HG03342 (cell line): ENCODE data around the gene TLE1.
"Not testable (repeated sequence)": the region's sequence is repeated elsewhere in the genome, so short reads cannot be mapped to it uniquely, and the experiment has no call there.

Experiments
- ATAC-seq: cut with Tn5 transposase; IDR thresholded peaks from one replicate; pipeline ENCODE4 v1.9.1; 2021; ENCODE audit warnings: mild to moderate bottlenecking, moderate library complexity; ENCODE audit not compliant: unreplicated experiment

TLE1 gene

GRCh38 chr9:81623778-81624177 lies 65.6 kb downstream of the TLE1 start:
- no peak for ATAC-seq

- ATAC-seq, result no peak
Observed at GRCh38 chr9:81622471-81623255, 66.7 kb downstream of the TLE1 start.

GRCh38 chr9:81621785-81622259 lies 67.5 kb downstream of the TLE1 start:
- ATAC-seq, result no peak

GRCh38 chr9:81621118-81621517 lies 68.2 kb downstream of the TLE1 start:
- no peak for ATAC-seq

DNA sequence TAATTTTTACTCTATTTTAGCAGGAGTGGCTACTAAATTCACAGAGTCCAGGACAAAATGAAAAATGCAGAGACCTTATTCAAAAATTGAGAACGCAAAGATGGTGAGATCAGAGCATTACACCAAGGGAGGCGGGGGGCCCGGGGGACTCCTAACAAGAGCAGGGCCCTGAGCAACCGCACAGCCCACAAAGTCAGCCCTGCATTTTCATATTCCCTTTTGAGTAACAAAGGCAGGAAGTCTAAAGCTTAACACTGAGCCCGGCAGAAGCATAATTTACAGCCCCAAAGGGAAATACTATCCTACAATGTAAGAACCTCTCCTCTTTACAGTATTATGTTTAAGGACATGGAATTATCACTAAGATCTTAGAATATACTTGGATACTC lies 69.4 kb downstream of the TLE1 start:
- ATAC-seq, result no peak

DNA sequence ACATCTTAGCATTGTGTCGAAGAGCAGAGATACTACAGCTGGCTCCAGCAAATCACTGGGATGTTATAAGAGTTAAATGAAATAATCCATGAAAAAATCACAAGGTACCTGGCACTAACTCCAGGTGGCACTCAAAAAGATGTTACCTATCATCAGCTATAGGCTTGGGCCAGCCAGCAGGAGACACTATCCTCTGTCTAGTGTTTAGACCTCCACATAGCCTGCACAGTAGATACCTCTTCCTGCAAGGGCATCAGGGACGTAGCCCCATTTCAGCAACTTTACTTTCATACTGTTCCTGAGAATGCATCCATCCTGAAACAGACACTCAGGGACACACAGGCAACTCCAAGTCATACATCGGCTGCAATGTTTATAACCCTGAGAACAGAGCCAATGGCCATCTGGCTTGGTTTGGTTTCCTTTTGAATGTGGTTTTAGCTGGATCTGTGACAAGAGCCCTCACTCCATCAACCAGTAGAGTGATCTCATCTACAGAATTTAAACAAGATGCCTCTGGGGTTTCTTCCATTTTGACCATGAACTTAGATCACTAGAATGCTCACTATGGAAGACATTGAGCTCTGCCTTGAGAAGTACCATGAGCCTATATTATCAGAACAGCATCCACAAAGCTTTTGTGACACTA lies 69.9 kb downstream of the TLE1 start:
- ATAC-seq, result no peak

- ATAC-seq, result no peak
Observed at GRCh38 chr9:81618923-81619322, 70.4 kb downstream of the TLE1 start.

GRCh38 chr9:81616141-81616540 lies 73.2 kb downstream of the TLE1 start:
- no peak for ATAC-seq

GRCh38 chr9:81614335-81614734 lies 75.0 kb downstream of the TLE1 start:
- ATAC-seq, result no peak

DNA sequence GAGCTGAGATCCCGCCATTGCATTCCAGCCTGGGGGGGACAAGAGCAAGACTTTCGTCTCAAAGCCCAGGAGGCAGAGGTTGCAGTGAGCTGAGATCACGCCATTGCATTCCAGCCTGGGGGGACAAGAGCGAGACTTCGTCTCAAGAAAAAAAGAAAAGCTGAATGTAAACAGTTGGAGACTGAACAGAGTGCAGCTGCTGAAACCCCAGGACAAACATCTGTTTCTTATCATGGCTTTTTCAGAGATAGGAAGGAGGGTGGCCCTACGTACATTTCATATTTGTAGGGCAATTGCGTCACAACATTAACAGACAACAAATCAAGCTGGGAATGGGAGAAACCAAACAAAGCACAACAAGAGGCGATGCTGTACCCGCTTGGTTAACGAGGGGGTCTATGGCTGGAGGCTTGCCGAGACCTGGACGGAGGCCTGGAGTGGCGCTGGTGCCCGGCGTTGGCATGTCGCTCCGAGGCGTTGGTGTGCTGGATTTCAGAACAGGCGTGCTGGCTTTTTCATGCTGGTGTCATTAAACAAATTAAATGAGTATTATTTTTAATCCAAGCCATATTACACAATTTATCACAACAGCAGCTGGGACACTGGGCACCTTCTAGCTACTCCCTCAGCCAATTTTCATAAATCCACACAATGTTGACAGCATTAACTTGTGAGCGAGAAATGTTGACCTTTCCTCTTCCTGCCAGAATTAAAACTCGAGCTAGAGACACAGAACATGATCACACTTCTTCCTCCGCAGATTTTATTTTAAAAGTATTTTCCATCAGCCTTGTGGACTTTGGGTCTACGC lies 76.1 kb downstream of the TLE1 start:
- ATAC-seq, result no peak

GRCh38 chr9:81611664-81612063 lies 77.7 kb downstream of the TLE1 start:
- ATAC-seq, result no peak

DNA sequence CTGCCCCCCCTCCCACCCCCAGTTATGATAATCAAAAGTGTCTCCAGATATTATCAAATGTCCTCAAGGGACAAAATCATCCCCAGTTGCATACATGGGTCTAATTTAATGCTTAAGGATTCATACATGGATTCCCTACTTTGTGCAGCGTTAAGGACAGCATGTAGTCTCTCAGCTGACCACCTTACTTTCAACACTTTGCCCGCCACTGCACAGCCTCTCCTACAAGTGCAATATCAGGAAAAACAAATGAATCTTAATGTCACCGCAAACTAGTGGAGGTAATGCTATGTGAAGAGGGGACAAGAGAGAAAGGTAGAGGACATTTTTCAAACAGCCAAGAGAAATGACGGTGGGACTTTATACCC lies 78.6 kb downstream of the TLE1 start:
- no peak for ATAC-seq

GRCh38 chr9:81609782-81610739 lies 79.3 kb downstream of the TLE1 start:
- no peak for ATAC-seq

DNA sequence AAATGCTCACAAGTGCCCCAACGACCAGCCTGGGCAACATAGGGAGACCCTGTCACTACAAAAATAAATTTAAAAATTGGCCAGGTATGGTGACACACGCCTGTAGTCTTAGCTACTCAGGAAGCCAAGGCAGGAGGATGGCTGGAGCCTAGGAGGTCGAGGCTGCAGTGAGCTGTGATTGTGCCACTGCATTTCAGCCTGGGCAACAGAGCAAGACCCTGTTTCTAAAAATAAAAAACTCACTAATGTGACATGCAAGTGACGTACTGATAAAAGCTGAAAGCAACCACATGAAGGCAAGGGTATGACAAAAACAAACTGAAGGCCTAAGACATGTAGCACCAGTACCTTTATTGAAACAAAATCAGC lies 81.1 kb downstream of the TLE1 start:
- ATAC-seq, result no peak

DNA sequence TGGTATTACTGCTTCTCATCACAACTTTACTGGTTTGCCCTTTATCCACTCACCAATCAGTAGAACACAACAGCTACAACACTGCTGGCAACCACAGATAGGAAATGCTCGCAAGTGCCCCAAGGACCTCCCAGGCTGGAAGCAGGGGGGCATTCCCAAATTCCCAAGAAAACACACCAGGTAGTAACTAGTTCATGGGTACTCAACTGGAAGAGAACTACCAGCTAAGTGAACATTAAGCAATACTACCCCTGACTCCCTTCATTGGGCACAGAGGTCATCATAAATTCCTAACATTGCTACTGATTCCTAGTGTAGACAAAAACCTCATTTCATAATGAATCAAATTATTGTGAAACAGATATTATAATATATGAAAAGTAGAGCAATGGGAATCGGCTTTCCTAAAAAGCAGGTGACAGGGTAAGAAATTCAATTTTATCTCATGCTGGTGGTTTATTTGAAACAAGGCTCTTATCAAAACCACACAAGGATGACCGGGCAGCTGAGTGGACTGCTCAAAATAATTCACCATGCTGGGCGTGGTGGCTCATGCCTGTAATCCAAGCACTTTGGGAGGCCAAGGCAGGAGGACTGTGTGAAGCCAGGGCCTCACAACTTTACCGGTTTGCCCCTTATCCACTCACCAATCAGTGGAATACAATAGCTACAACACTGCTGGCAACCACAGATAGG lies 81.6 kb downstream of the TLE1 start:
- ATAC-seq, result no peak

- ATAC-seq, result not testable (repeated sequence)
Observed at GRCh38 chr9:81606261-81606660, 83.1 kb downstream of the TLE1 start.

- no peak for ATAC-seq
Observed at GRCh38 chr9:81605170-81605670, 84.1 kb downstream of the TLE1 start.

GRCh38 chr9:81604306-81605169 lies 84.8 kb downstream of the TLE1 start:
- no peak for ATAC-seq
